GM18499 (cell line): ENCODE results near the gene BOC.

ENCODE experiments used
- ATAC-seq: cut with Tn5 transposase; IDR thresholded peaks from one replicate; pipeline ENCODE4 v1.9.1; 2021; ENCODE audit warnings: moderate number of reproducible peaks; ENCODE audit not compliant: insufficient read depth, unreplicated experiment

The BOC gene

GRCh38 chr3:113283306-113283705 is 71.9 kb downstream of the BOC start:
- ATAC-seq, result no peak

GRCh38 chr3:113284453-113285050 is 73.2 kb downstream of the BOC start:
- no peak for ATAC-seq

- no peak for ATAC-seq
Observed at GRCh38 chr3:113285226-113285625, 73.9 kb downstream of the BOC start.

GRCh38 chr3:113285741-113286140 is 74.4 kb downstream of the BOC start:
- no peak for ATAC-seq

- ATAC-seq, result no peak
Observed at GRCh38 chr3:113286524-113286923, 75.2 kb downstream of the BOC start.

- ATAC-seq, result no peak
Observed at GRCh38 chr3:113287111-113287802, 75.9 kb downstream of the BOC start.

- no peak for ATAC-seq
Observed at GRCh38 chr3:113287803-113288648, 76.7 kb downstream of the BOC start.

- no peak for ATAC-seq
Observed at GRCh38 chr3:113288881-113289280, 77.5 kb downstream of the BOC start.

GRCh38 chr3:113291572-113291971 is 80.2 kb downstream of the BOC start:
- ATAC-seq, result no peak

- no peak for ATAC-seq
Observed at GRCh38 chr3:113292933-113293332, 81.6 kb downstream of the BOC start.

GRCh38 chr3:113293348-113293747 is 82.0 kb downstream of the BOC start:
- no peak for ATAC-seq

GRCh38 chr3:113295463-113295862 is 84.1 kb downstream of the BOC start:
- no peak for ATAC-seq

- ATAC-seq, result no peak
Observed at GRCh38 chr3:113297287-113297686, 85.9 kb downstream of the BOC start.

GRCh38 chr3:113297841-113298240 is 86.5 kb downstream of the BOC start:
- ATAC-seq, result no peak

GRCh38 chr3:113300596-113300995 is 89.2 kb downstream of the BOC start:
- no peak for ATAC-seq

GRCh38 chr3:113304102-113304501 is 92.7 kb downstream of the BOC start:
- ATAC-seq, result no peak

- ATAC-seq, result no peak
Observed at GRCh38 chr3:113304856-113305540, 93.6 kb downstream of the BOC start.

GRCh38 chr3:113310960-113311359 is 99.6 kb downstream of the BOC start:
- ATAC-seq, result no peak

GRCh38 chr3:113312416-113312815 is 101.1 kb downstream of the BOC start:
- no peak for ATAC-seq

- ATAC-seq, result no peak
Observed at GRCh38 chr3:113314923-113315322, 103.6 kb downstream of the BOC start.

GRCh38 chr3:113329757-113330156 is 118.4 kb downstream of the BOC start:
- no peak for ATAC-seq
